ENCODE measurements around the gene DMGDH. TPM values are rescaled to one million over a fixed set of nuclear protein-coding genes. Genes with fewer than 3 reads are reported as not detected.
A peak's percentile ranks its signal among the peaks of the same experiment; 100 is the strongest.

Gene DMGDH
- total and polyA plus RNA-seq, 10 of the 15 experiments (the other 5 are each of a cell fraction or from before 2014, with no cell fraction given), result 0.22 to 1.5 (median 0.44) TPM; not detected in 3

GRCh38 chr5:78984439-78985115 is 84.9 kb downstream of the DMGDH start (continued):
- TF ChIP-seq, protein P1, sequence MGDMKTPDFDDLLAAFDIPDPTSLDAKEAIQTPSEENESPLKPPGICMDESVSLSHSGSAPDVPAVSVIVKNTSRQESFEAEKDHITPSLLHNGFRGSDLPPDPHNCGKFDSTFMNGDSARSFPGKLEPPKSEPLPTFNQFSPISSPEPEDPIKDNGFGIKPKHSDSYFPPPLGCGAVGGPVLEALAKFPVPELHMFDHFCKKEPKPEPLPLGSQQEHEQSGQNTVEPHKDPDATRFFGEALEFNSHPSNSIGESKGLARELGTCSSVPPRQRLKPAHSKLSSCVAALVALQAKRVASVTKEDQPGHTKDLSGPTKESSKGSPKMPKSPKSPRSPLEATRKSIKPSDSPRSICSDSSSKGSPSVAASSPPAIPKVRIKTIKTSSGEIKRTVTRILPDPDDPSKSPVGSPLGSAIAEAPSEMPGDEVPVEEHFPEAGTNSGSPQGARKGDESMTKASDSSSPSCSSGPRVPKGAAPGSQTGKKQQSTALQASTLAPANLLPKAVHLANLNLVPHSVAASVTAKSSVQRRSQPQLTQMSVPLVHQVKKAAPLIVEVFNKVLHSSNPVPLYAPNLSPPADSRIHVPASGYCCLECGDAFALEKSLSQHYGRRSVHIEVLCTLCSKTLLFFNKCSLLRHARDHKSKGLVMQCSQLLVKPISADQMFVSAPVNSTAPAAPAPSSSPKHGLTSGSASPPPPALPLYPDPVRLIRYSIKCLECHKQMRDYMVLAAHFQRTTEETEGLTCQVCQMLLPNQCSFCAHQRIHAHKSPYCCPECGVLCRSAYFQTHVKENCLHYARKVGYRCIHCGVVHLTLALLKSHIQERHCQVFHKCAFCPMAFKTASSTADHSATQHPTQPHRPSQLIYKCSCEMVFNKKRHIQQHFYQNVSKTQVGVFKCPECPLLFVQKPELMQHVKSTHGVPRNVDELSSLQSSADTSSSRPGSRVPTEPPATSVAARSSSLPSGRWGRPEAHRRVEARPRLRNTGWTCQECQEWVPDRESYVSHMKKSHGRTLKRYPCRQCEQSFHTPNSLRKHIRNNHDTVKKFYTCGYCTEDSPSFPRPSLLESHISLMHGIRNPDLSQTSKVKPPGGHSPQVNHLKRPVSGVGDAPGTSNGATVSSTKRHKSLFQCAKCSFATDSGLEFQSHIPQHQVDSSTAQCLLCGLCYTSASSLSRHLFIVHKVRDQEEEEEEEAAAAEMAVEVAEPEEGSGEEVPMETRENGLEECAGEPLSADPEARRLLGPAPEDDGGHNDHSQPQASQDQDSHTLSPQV (IDR thresholded peaks at IDR 0.05), result no peak
- TF ChIP-seq NKRF (conservative IDR thresholded peaks at IDR 0.05), result no peak; the same call in none of the 2 replicates
- TF ChIP-seq ZBTB40 (IDR thresholded peaks at IDR 0.05; ENCODE audit: borderline replicate concordance), result no peak
- no peak for TF ChIP-seq IRF3 (IDR thresholded peaks at IDR 0.05)
- TF ChIP-seq RB1 (IDR thresholded peaks at IDR 0.05; ENCODE audit: borderline replicate concordance), result no peak
- no peak for TF ChIP-seq HSF1 (IDR thresholded peaks at IDR 0.05; ENCODE audit: low read depth, low read length)
- TF ChIP-seq, protein P2, sequence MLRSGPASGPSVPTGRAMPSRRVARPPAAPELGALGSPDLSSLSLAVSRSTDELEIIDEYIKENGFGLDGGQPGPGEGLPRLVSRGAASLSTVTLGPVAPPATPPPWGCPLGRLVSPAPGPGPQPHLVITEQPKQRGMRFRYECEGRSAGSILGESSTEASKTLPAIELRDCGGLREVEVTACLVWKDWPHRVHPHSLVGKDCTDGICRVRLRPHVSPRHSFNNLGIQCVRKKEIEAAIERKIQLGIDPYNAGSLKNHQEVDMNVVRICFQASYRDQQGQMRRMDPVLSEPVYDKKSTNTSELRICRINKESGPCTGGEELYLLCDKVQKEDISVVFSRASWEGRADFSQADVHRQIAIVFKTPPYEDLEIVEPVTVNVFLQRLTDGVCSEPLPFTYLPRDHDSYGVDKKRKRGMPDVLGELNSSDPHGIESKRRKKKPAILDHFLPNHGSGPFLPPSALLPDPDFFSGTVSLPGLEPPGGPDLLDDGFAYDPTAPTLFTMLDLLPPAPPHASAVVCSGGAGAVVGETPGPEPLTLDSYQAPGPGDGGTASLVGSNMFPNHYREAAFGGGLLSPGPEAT (IDR thresholded peaks at IDR 0.05; ENCODE audit: low read depth), result 0 out of 2 replicates have a peak, but pooled peaks have one; percentile 27
- TF ChIP-seq KLF5 (IDR thresholded peaks at IDR 0.05; ENCODE audit: partially characterized antibody), result no peak
- TF ChIP-seq TCF7 (IDR thresholded peaks at IDR 0.05; ENCODE audit: borderline replicate concordance), result no peak
- no peak for TF ChIP-seq NFYA (IDR thresholded peaks at IDR 0.05; ENCODE audit: borderline replicate concordance, low read depth, low read length)
- TF ChIP-seq ATF2 (IDR thresholded peaks at IDR 0.05; ENCODE audit: low read length), result no peak

Measured in GM12878 (cell line).